Measurements from ENCODE around the gene ACTN1. TPM values are rescaled to one million over a fixed set of nuclear protein-coding genes. Genes with fewer than 3 reads are reported as not detected.

Gene ACTN1
- total RNA-seq, 3 donors from 2014 or later (not counting 1 experiment from before 2014, with no cell fraction given) = 14.9 to 39.5 (median 19.6) TPM

DNA sequence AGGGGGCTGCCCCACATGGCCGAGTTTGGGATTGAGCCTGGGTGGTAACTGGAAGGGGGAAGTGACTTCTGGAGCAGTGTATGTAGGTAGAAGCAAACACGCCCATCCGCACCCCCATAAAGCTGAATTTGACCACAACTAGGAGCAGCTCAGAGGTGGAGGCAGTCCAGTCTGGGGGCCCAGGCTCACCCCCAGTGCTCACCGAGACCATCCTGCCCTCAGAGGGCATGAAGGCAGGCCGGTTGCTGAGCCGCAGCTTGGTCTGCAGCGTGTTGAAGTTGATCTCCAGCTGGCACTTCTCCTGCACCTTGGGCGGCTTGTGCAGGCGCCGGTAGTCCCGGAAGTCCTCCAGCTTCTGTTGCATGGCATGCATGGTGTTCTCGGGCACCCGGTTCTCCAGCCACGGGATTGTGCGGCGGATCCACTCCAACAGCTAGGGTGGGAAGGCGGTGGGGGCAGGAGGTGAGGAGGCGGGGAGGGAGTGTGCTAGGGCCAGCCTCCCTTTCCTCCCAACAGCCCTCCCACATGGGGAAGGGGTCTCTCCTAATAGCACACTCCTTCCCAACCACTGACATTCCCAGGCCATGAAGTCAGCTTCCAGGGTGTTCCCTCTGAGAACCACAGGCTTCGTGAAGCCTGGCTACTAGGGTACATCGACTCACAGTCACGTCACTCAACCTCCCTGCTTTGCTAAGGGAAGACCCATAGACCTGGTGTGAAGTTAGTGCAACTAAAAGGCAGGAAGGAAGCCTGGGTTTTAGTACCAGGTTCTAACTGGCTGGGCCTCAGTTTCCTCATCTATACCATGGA lies 87.0 kb downstream of the ACTN1 start:
- Histone ChIP-seq H3K27me3 (ENCODE audit: control insufficient read depth, insufficient read depth, low read length) (no peaks in the 10 kb centered on the region), H3K9me3 (ENCODE audit: control insufficient read depth, insufficient read depth, low read length) (no peaks in the 10 kb centered on the region), H3K36me3 (ENCODE audit: control insufficient read depth, insufficient read depth, low read length) (no peaks in the 10 kb centered on the region), H3K4me3 (ENCODE audit: low read length) (no peak overlapping the region), H3K27ac (ENCODE audit: low read length) (no peak overlapping the region), H3K4me1 (ENCODE audit: control insufficient read depth, insufficient read depth, low read length) (no peaks in the 10 kb centered on the region)
- intact Hi-C loops (cut with micrococcal nuclease) = no loop called here
- TF ChIP-seq, protein P1, sequence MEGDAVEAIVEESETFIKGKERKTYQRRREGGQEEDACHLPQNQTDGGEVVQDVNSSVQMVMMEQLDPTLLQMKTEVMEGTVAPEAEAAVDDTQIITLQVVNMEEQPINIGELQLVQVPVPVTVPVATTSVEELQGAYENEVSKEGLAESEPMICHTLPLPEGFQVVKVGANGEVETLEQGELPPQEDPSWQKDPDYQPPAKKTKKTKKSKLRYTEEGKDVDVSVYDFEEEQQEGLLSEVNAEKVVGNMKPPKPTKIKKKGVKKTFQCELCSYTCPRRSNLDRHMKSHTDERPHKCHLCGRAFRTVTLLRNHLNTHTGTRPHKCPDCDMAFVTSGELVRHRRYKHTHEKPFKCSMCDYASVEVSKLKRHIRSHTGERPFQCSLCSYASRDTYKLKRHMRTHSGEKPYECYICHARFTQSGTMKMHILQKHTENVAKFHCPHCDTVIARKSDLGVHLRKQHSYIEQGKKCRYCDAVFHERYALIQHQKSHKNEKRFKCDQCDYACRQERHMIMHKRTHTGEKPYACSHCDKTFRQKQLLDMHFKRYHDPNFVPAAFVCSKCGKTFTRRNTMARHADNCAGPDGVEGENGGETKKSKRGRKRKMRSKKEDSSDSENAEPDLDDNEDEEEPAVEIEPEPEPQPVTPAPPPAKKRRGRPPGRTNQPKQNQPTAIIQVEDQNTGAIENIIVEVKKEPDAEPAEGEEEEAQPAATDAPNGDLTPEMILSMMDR (IDR thresholded peaks at IDR 0.05) = no peak
- DNase-seq (no peak), ATAC-seq (no peak)
- H3K27me3 Mint-ChIP-seq (ENCODE audit: low read depth in 2 of 2) = no peaks in the 10 kb centered on the region
- no peaks in the 10 kb centered on the region for H3K9me3 Mint-ChIP-seq
- no peaks in the 10 kb centered on the region for H3K4me1 Mint-ChIP-seq
- H3K4me3 Mint-ChIP-seq = no peak overlapping the region
- no peaks in the 10 kb centered on the region for H3K36me3 Mint-ChIP-seq
- H3K27ac Mint-ChIP-seq = no peak overlapping the region
- 94% methylated on average over 18 of the region's 21 CpGs for WGBS (ENCODE audit: insufficient coverage)

DNA sequence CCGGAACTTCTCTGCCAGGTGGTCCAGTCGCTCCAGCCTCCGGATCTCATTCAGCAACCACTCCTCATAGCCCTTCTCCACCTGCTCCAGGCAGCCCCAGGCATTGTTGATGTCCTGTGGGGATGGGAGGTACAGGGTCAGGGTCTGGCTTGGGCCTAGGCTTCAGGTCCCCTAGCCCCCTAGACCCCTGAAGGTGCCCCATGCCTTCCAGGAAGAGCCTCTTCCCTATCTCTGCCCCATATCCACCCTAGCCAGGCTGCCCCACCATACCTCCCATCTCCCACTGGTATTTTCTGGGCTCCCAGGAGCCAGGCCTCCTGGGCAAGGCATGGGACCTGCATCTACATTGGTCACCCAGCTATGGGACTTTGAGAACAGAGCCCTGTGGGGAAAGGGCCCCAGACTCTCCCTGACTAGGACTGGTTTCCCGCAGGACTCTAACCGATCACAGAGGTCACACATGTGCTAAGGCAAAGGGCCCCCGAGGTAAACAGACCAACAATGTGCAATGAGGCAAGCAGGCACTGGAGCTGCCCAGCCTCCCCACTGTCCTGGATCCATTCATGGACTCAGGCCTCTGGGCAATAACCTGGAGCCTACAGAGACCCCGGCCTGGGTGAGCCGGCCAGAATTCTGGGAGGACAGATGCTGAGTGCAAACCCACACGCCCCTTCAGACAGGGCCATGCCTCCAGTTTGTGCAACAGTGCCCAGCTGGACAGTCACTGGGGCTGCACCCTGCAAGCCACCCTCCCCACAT lies 88.8 kb downstream of the ACTN1 start:
- ATAC-seq (no peak), DNase-seq (no peak)
- Histone ChIP-seq H3K27me3 (ENCODE audit: control insufficient read depth, insufficient read depth, low read length) (no peaks in the 10 kb centered on the region), H3K27ac (ENCODE audit: low read length) (no peak overlapping the region), H3K4me3 (ENCODE audit: low read length) (no peak overlapping the region), H3K4me1 (ENCODE audit: control insufficient read depth, insufficient read depth, low read length) (no peaks in the 10 kb centered on the region), H3K36me3 (ENCODE audit: control insufficient read depth, insufficient read depth, low read length) (no peaks in the 10 kb centered on the region), H3K9me3 (ENCODE audit: control insufficient read depth, insufficient read depth, low read length) (no peaks in the 10 kb centered on the region)
- Mint-ChIP-seq H3K9me3 (no peaks in the 10 kb centered on the region), H3K4me1 (no peaks in the 10 kb centered on the region), H3K36me3 (no peaks in the 10 kb centered on the region), H3K27ac (no peak overlapping the region), H3K4me3 (no peak overlapping the region), H3K27me3 (ENCODE audit: low read depth in 2 of 2) (no peaks in the 10 kb centered on the region)
- TF ChIP-seq, protein P1 (IDR thresholded peaks at IDR 0.05) = no peak
- 93% methylated on average over 9 of the region's 9 CpGs for WGBS (ENCODE audit: insufficient coverage)
- intact Hi-C loops (cut with micrococcal nuclease) = no loop called here

GRCh38 chr14:68888883-68889282 lies 90.2 kb downstream of the ACTN1 start:
- H3K4me3 ChIP-seq (ENCODE audit: low read length) = no peak overlapping the region
- 96% methylated on average over 8 of the region's 8 CpGs for WGBS (ENCODE audit: insufficient coverage)
- H3K9me3 Mint-ChIP-seq = no peaks in the 10 kb centered on the region
- ATAC-seq (no peak), DNase-seq (no peak)
- no peaks in the 10 kb centered on the region for H3K36me3 ChIP-seq (ENCODE audit: control insufficient read depth, insufficient read depth, low read length)
- no peak overlapping the region for H3K27ac ChIP-seq (ENCODE audit: low read length)
- H3K4me1 Mint-ChIP-seq = no peaks in the 10 kb centered on the region
- TF ChIP-seq, protein P1 (IDR thresholded peaks at IDR 0.05) = no peak
- intact Hi-C loops (cut with micrococcal nuclease) = no loop called here
- no peaks in the 10 kb centered on the region for H3K27me3 Mint-ChIP-seq (ENCODE audit: low read depth in 2 of 2)
- H3K27me3 ChIP-seq (ENCODE audit: control insufficient read depth, insufficient read depth, low read length) = no peaks in the 10 kb centered on the region
- H3K27ac Mint-ChIP-seq = no peak overlapping the region
- no peaks in the 10 kb centered on the region for H3K4me1 ChIP-seq (ENCODE audit: control insufficient read depth, insufficient read depth, low read length)
- H3K9me3 ChIP-seq (ENCODE audit: control insufficient read depth, insufficient read depth, low read length) = no peaks in the 10 kb centered on the region
- no peak overlapping the region for H3K4me3 Mint-ChIP-seq
- H3K36me3 Mint-ChIP-seq = no peaks in the 10 kb centered on the region
